Liver (tissue), 9 donors: ENCODE results near the gene HSBP1. TPM values are rescaled to one million over a fixed set of nuclear protein-coding genes. Genes with fewer than 3 reads are reported as not detected.

Experiments
- DNase-seq: peaks from one replicate; pipeline ENCODE4 v3.0.0-alpha.2; 2017; ENCODE audit warnings: low spot score
- H3K27ac ChIP-seq, 2 donors: one replicate each; pipeline ENCODE4 v1.7.0; 2013; ENCODE audit warnings: inconsistent platforms in 2 of 2, low read length in 2 of 2, control low read depth in 1 of 2, low read depth in 1 of 2, mild to moderate bottlenecking in 1 of 2
- H3K27me3 ChIP-seq, 4 donors: one replicate each; pipeline versions ENCODE4 v1.6.1 to v1.7.0; 2013; ENCODE audit warnings: low read length in 3 of 4, inconsistent platforms in 1 of 4, mild to moderate bottlenecking in 1 of 4, moderate library complexity in 1 of 4; ENCODE audit not compliant: control insufficient read depth in 4 of 4, insufficient read depth in 4 of 4
- H3K36me3 ChIP-seq, 4 donors: one replicate each; pipeline versions ENCODE4 v1.6.1 to v1.7.0; 2013; ENCODE audit warnings: low read length in 3 of 4, mild to moderate bottlenecking in 3 of 4, low read depth in 1 of 4, moderate library complexity in 1 of 4; ENCODE audit not compliant: control insufficient read depth in 4 of 4, insufficient read depth in 3 of 4
- H3K4me1 ChIP-seq, 4 donors: one replicate each; pipeline versions ENCODE4 v1.6.1 to v1.7.0; 2013; ENCODE audit warnings: low read length in 3 of 4, mild to moderate bottlenecking in 3 of 4, moderate library complexity in 1 of 4; ENCODE audit not compliant: control insufficient read depth in 4 of 4, insufficient read depth in 4 of 4
- H3K4me3 ChIP-seq, 3 donors: one replicate each; pipeline versions ENCODE4 v1.6.1 to v1.7.0; 2013; ENCODE audit warnings: low read length in 3 of 3, control low read depth in 1 of 3, low read depth in 1 of 3, mild to moderate bottlenecking in 1 of 3
- H3K9ac ChIP-seq, 2 donors: one replicate each; pipeline ENCODE4 v1.7.0; 2013; ENCODE audit warnings: low read length in 2 of 2, mild to moderate bottlenecking in 2 of 2, moderate library complexity in 2 of 2, control low read depth in 1 of 2, low read depth in 1 of 2
- H3K9me3 ChIP-seq, 4 donors: one replicate each; pipeline versions ENCODE4 v1.6.1 to v1.7.0; 2013; ENCODE audit warnings: low read length in 3 of 4; ENCODE audit not compliant: control insufficient read depth in 4 of 4
- ATF3 ChIP-seq: IDR thresholded peaks from 2 replicates; pipeline ENCODE4 v1.6.1; 2016; ENCODE audit warnings: antibody characterized with exemption
- EGR1 ChIP-seq, 2 donors: IDR thresholded peaks; 2 replicates each; pipeline ENCODE4 v1.6.1; 2016 to 2018; ENCODE audit warnings: antibody characterized with exemption in 2 of 2, low read depth in 2 of 2
- FOXA1 ChIP-seq: IDR thresholded peaks from 2 replicates; pipeline ENCODE4 v1.6.1; 2016; ENCODE audit warnings: antibody characterized with exemption
- FOXA2 ChIP-seq: IDR thresholded peaks from 2 replicates; pipeline ENCODE4 v1.6.1; 2016; ENCODE audit warnings: antibody characterized with exemption
- GABPA ChIP-seq, 2 donors: IDR thresholded peaks in 1 of 2; conservative IDR thresholded peaks in 1 of 2; 2 replicates each; pipeline ENCODE4 v1.6.1; 2016; ENCODE audit warnings: antibody characterized with exemption in 2 of 2, mild to moderate bottlenecking in 1 of 2, moderate library complexity in 1 of 2
- HNF4A ChIP-seq, 2 donors: conservative IDR thresholded peaks; 2 replicates each; pipeline ENCODE4 v1.6.1; 2016; ENCODE audit warnings: antibody characterized with exemption in 2 of 2, mild to moderate bottlenecking in 2 of 2
- JUND ChIP-seq, 2 donors: IDR thresholded peaks; 2 replicates each; pipeline ENCODE4 v1.6.1; 2016; ENCODE audit warnings: antibody characterized with exemption in 2 of 2
- NR2F2 ChIP-seq: IDR thresholded peaks from 2 replicates; pipeline ENCODE4 v1.6.1; 2016; ENCODE audit warnings: antibody characterized with exemption
- RAD21 ChIP-seq, 2 donors: IDR thresholded peaks; 2 replicates each; pipeline ENCODE4 v1.6.1; 2016; ENCODE audit warnings: antibody characterized with exemption in 2 of 2, mild to moderate bottlenecking in 2 of 2
- REST ChIP-seq: IDR thresholded peaks from 2 replicates; pipeline ENCODE4 v1.6.1; 2016; ENCODE audit warnings: antibody characterized with exemption, mild to moderate bottlenecking
- RXRA ChIP-seq, 2 donors: IDR thresholded peaks; 2 replicates each; pipeline ENCODE4 v1.6.1; 2017 to 2018; ENCODE audit warnings: antibody characterized with exemption in 2 of 2, mild to moderate bottlenecking in 1 of 2
- SP1 ChIP-seq: IDR thresholded peaks from 2 replicates; pipeline ENCODE4 v1.6.1; 2018; ENCODE audit warnings: antibody characterized with exemption, mild to moderate bottlenecking
- TAF1 ChIP-seq: conservative IDR thresholded peaks from 2 replicates; pipeline ENCODE4 v1.6.1; 2016; ENCODE audit warnings: antibody characterized with exemption, mild to moderate bottlenecking
- YY1 ChIP-seq: IDR thresholded peaks from 2 replicates; pipeline ENCODE4 v1.6.1; 2016; ENCODE audit warnings: antibody characterized with exemption, mild to moderate bottlenecking
- WGBS: extraction: QIAGEN DNeasy Blood & Tissue Kit; methylation state at CpG from one replicate; pipeline ENCODE4 v1.1.7; 2013; 5-methylcytosine and 5-hydroxymethylcytosine counted together
- polyA plus RNA-seq, 2 donors: library from polyadenylated mRNA; stranded (reverse) in 1 of 2; unstranded in 1 of 2; fragments of 200-250 nt in 1 of 2; fragments of >200 nt in 1 of 2; fragmentation: Nextera tagmentation in 1 of 2; extraction: Ambion mirVana in 1 of 2; gene quantifications; one replicate each; pipeline versions ENCODE4 v1.2.1 to v1.2.3, GENCODE V29; 2013 to 2015
- total RNA-seq, 2 donors: library from RNA; depleted of rRNA; stranded (reverse); fragments of >200 nt; gene quantifications; one replicate each; pipeline ENCODE4 v1.2.3, GENCODE V29; 2014
- TF ChIP-seq, protein P1 (sequence below): IDR thresholded peaks from 2 replicates; pipeline ENCODE4 v1.6.1; 2016; ENCODE audit warnings: antibody characterized with exemption
- TF ChIP-seq, protein P2 (sequence below): fragments of 150-350 bp; IDR thresholded peaks from 2 replicates; pipeline ENCODE4 v1.5.1; 2017; ENCODE audit warnings: improper control_type of control experiment, low read depth, low read length; ENCODE audit not compliant: missing input control
- donor health status: healthy.
- donor health status: healthy.
- donor health status: healthy.
- donor health status: healthy.
- donor health status: healthy.

HSBP1 gene
- total and polyA plus RNA-seq, 4 donors = 5.1 to 106 (median 38.3) TPM

DNA sequence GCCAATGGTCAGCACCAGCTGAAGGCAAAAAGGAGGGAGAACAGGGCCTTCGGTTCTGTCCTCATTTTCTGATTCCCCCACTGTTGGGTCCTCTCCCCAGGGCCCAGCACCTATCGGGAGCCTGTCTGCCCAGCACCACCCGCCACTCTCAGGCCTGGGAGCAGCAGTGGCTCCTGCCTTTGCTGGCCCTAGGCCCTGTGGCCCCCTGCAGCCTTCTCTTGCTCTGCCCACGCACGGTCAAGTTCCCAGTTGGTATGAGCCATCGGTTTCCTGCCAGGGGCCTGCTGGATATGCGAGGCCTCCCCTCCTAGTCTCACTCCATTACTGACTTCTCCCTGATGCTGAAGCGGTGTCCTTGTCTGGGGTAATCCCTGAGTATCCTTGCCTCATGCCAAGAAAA, 37.5 kb downstream of the HSBP1 start:
- Histone ChIP-seq H3K36me3 (no peaks in the 10 kb centered on the region), H3K4me3 (no peak overlapping the region), H3K27ac (no peak overlapping the region), H3K9me3 (no peaks in the 10 kb centered on the region), H3K9ac (no peak overlapping the region), H3K27me3 (no peaks in the 10 kb centered on the region), H3K4me1 (no peaks in the 10 kb centered on the region)
- DNase-seq = no peak
- no peak for TF ChIP-seq JUND (IDR thresholded peaks at IDR 0.05)
- TF ChIP-seq TAF1 = no peak
- no peak for TF ChIP-seq FOXA2
- no peak for TF ChIP-seq FOXA1
- no peak for TF ChIP-seq SP1
- TF ChIP-seq, protein P1, sequence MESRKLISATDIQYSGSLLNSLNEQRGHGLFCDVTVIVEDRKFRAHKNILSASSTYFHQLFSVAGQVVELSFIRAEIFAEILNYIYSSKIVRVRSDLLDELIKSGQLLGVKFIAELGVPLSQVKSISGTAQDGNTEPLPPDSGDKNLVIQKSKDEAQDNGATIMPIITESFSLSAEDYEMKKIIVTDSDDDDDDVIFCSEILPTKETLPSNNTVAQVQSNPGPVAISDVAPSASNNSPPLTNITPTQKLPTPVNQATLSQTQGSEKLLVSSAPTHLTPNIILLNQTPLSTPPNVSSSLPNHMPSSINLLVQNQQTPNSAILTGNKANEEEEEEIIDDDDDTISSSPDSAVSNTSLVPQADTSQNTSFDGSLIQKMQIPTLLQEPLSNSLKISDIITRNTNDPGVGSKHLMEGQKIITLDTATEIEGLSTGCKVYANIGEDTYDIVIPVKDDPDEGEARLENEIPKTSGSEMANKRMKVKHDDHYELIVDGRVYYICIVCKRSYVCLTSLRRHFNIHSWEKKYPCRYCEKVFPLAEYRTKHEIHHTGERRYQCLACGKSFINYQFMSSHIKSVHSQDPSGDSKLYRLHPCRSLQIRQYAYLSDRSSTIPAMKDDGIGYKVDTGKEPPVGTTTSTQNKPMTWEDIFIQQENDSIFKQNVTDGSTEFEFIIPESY = no peak
- no peak for TF ChIP-seq EGR1 (IDR thresholded peaks at IDR 0.05; ENCODE audit: low read depth in 2 of 2)
- 96% methylated on average over 8 of the region's 8 CpGs for WGBS

DNA sequence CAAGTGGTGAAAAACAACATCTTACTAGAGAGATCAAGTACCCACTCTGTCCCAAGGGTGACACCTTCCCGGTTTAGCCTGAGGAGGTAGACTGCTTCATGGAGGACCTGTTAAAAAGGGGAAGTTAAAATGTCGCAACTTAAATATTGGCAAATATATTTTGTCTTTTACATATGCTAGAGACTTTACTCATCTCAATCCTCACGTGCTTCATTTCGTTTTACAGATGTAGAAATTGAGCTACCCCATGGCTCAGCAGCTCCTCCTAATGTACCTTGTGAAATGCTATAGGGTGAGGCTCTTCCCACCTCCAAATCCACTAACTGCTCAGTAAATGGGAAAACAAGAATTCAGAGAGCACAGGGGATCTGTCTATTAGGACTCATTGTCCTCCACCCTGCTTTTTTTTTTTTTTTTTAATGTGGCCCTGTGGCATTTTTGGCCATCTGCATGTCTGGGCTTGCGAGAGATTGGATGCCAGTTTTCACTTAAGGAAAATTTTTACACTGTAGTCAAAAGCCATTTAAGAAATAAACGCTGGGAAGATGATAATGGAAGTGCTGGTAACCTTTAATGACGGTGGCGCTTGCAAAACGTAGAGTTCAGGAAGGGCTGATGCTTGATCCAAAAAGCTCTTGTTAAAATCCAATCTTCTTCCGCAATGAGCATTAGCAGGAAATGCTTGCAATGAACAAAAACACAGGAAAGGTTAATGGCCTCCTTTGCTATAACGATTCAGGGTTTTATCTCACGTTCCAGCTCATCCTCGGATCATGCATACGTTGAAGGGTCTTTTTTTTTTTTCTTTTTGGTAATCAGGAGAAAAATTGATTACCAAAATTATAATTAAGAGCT, 39.8 kb downstream of the HSBP1 start:
- Histone ChIP-seq H3K36me3 (no peaks in the 10 kb centered on the region), H3K4me3 (no peak overlapping the region), H3K4me1 (no peaks in the 10 kb centered on the region), H3K9me3 (no peaks in the 10 kb centered on the region), H3K9ac (no peak overlapping the region), H3K27ac (no peak overlapping the region), H3K27me3 (no peaks in the 10 kb centered on the region)
- WGBS = 74% methylated on average over 14 of the region's 14 CpGs
- TF ChIP-seq ATF3 = no peak
- no peak for TF ChIP-seq SP1
- TF ChIP-seq, protein P2, sequence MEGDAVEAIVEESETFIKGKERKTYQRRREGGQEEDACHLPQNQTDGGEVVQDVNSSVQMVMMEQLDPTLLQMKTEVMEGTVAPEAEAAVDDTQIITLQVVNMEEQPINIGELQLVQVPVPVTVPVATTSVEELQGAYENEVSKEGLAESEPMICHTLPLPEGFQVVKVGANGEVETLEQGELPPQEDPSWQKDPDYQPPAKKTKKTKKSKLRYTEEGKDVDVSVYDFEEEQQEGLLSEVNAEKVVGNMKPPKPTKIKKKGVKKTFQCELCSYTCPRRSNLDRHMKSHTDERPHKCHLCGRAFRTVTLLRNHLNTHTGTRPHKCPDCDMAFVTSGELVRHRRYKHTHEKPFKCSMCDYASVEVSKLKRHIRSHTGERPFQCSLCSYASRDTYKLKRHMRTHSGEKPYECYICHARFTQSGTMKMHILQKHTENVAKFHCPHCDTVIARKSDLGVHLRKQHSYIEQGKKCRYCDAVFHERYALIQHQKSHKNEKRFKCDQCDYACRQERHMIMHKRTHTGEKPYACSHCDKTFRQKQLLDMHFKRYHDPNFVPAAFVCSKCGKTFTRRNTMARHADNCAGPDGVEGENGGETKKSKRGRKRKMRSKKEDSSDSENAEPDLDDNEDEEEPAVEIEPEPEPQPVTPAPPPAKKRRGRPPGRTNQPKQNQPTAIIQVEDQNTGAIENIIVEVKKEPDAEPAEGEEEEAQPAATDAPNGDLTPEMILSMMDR = no peak
- no peak for TF ChIP-seq HNF4A (conservative IDR thresholded peaks at IDR 0.05)
- TF ChIP-seq JUND (IDR thresholded peaks at IDR 0.05) = no peak
- TF ChIP-seq RAD21 (IDR thresholded peaks at IDR 0.05) = no peak
- TF ChIP-seq GABPA (IDR thresholded peaks at IDR 0.05 in 1 of 2, conservative IDR thresholded peaks at IDR 0.05 in 1 of 2) = no peak
- no peak for TF ChIP-seq FOXA1
- no peak for TF ChIP-seq NR2F2
- TF ChIP-seq REST = no peak
- TF ChIP-seq, protein P1 = no peak
- TF ChIP-seq RXRA (IDR thresholded peaks at IDR 0.05) = no peak
- no peak for TF ChIP-seq YY1
- no peak for TF ChIP-seq TAF1
- DNase-seq = no peak
